Left ventricle myocardium inferior (tissue), 1 donor: Measurements from ENCODE around the gene USP8. TPM values are rescaled to one million over a fixed set of nuclear protein-coding genes. Genes with fewer than 3 reads are reported as not detected.
"Not testable (repeated sequence)": the region's sequence is repeated elsewhere in the genome, so short reads cannot be mapped to it uniquely, and the experiment has no call there.

ENCODE experiments used
- DNase-seq: peaks from one replicate; pipeline ENCODE4 v3.0.0-alpha.2; 2020
- H3K27ac ChIP-seq: fragments of 200-600 bp; replicated peaks from 2 replicates; pipeline ENCODE4 v1.8.0; 2021
- H3K27me3 ChIP-seq: fragments of 200-600 bp; 2 replicates; pipeline ENCODE4 v1.8.0; 2021; ENCODE audit warnings: low read depth
- H3K36me3 ChIP-seq: fragments of 200-600 bp; 2 replicates; pipeline ENCODE4 v1.8.0; 2021
- H3K4me1 ChIP-seq: fragments of 200-600 bp; 2 replicates; pipeline ENCODE4 v1.8.0; 2021
- H3K4me3 ChIP-seq: fragments of 200-600 bp; 2 replicates; pipeline ENCODE4 v1.8.0; 2021; ENCODE audit warnings: mild to moderate bottlenecking, moderate library complexity
- H3K9me3 ChIP-seq: fragments of 200-600 bp; replicated peaks from 2 replicates; pipeline ENCODE4 v1.8.0; 2021
- CTCF ChIP-seq: fragments of 200-600 bp; IDR thresholded peaks from 2 replicates; pipeline ENCODE4 v1.8.0; 2021; ENCODE audit warnings: antibody characterized with exemption, mild to moderate bottlenecking, borderline replicate concordance
- intact Hi-C: fragments of 100-400 bp; cut with micrococcal nuclease; formaldehyde crosslinking; loops from one replicate; pipeline ENCODE4 v1.11.0; 2022
- total RNA-seq: library from RNA; stranded (reverse); fragmentation: NEBNext Ultra II Directional; extraction: Animal tissue kit (Norgen Biotek cat#: 25700); gene quantifications from one replicate; pipeline ENCODE4 v1.2.1, GENCODE V29; 2021
- donor health status: DM: no; HTN: yes; CAD: no; lungs with severe emphysema.

The USP8 gene
- total RNA-seq, 1 donor from 2014 or later = 43.9 TPM

GRCh38 chr15:50418041-50418583 lies 6.1 kb upstream of the USP8 start:
- TF ChIP-seq CTCF = no peak
- Histone ChIP-seq H3K4me3 (no peak overlapping the region), H3K36me3 (no peaks in the 10 kb centered on the region), H3K9me3 (no peaks in the 10 kb centered on the region), H3K4me1 (no peaks in the 10 kb centered on the region), H3K27ac (no peak overlapping the region), H3K27me3 (no peaks in the 10 kb centered on the region)
- DNase-seq = no peak
- intact Hi-C loops = no loop called here

GRCh38 chr15:50425219-50425618 lies 1.0 kb downstream of the USP8 start:
- Histone ChIP-seq H3K4me1 (peaks cover 35% of the 10 kb centered on the region), H3K9me3 (no peaks in the 10 kb centered on the region), H3K27me3 (no peaks in the 10 kb centered on the region), H3K36me3 (no peaks in the 10 kb centered on the region), H3K4me3 (peak overlapping the region; percentile 73), H3K27ac (peak overlapping the region; percentile 89)
- no peak for TF ChIP-seq CTCF
- intact Hi-C loops = no loop called here
- no peak for DNase-seq

GRCh38 chr15:50425678-50426246 lies 1.6 kb downstream of the USP8 start:
- H3K36me3 ChIP-seq, H3K27me3 ChIP-seq, H3K9me3 ChIP-seq, DNase-seq, intact Hi-C loops, H3K27ac ChIP-seq: not testable (repeated sequence)
- H3K4me3 ChIP-seq = peak overlapping the region; percentile 73
- H3K4me1 ChIP-seq = peaks cover 35% of the 10 kb centered on the region

- intact Hi-C loops = no loop called here
- no peaks in the 10 kb centered on the region for H3K9me3 ChIP-seq
- no peak for TF ChIP-seq CTCF
- no peak overlapping the region for H3K4me3 ChIP-seq
- no peaks in the 10 kb centered on the region for H3K27me3 ChIP-seq
- peaks cover 36% of the 10 kb centered on the region for H3K4me1 ChIP-seq
- DNase-seq = no peak
- no peak overlapping the region for H3K27ac ChIP-seq
- no peaks in the 10 kb centered on the region for H3K36me3 ChIP-seq
Measured at GRCh38 chr15:50426428-50426827, 2.2 kb downstream of the USP8 start.

- intact Hi-C loops = no loop called here
- peaks cover 35% of the 10 kb centered on the region for H3K4me1 ChIP-seq
- H3K27ac ChIP-seq = no peak overlapping the region
- H3K27me3 ChIP-seq = no peaks in the 10 kb centered on the region
- no peaks in the 10 kb centered on the region for H3K9me3 ChIP-seq
- no peak overlapping the region for H3K4me3 ChIP-seq
- no peak for TF ChIP-seq CTCF
- no peak for DNase-seq
- H3K36me3 ChIP-seq = peaks cover 3% of the 10 kb centered on the region
Measured at GRCh38 chr15:50431204-50431603, 7.0 kb downstream of the USP8 start.

GRCh38 chr15:50432230-50432629 lies 8.0 kb downstream of the USP8 start:
- intact Hi-C loops = no loop called here
- peaks cover 36% of the 10 kb centered on the region for H3K4me1 ChIP-seq

More at GRCh38 chr15:50432230-50432629, 8.0 kb downstream of the USP8 start:
- DNase-seq = no peak
- Histone ChIP-seq H3K27me3 (no peaks in the 10 kb centered on the region), H3K9me3 (no peaks in the 10 kb centered on the region), H3K27ac (no peak overlapping the region), H3K4me3 (no peak overlapping the region), H3K36me3 (peaks cover 3% of the 10 kb centered on the region)
- no peak for TF ChIP-seq CTCF
